Spleen (tissue), 7 donors: ENCODE data around the gene ASF1B.

Experiments
- POLR2A ChIP-seq, 3 donors: fragments of 450-650 bp; IDR thresholded peaks; one replicate each; pipeline ENCODE4 v1.5.1; 2017; ENCODE audit warnings: antibody characterized with exemption in 3 of 3, mild to moderate bottlenecking in 1 of 3
- POLR2AphosphoS5 ChIP-seq, 3 donors: sonication (generic); formaldehyde crosslinking; IDR thresholded peaks; one replicate each; pipeline ENCODE4 v1.5.1; 2017; ENCODE audit warnings: antibody characterized with exemption in 3 of 3
- TF ChIP-seq, protein P1 (sequence below), 11 experiments: fragments of 200-600 bp in 7 of 11; fragments of 450-650 bp in 4 of 11; sonication (generic) in 4 of 11; IDR thresholded peaks in 8 of 11; conservative IDR thresholded peaks in 3 of 11; 1 replicate in 7 of 11; 2 replicates in 4 of 11; pipeline versions ENCODE4 v1.4.0 to v1.8.0; 2016 to 2021; ENCODE audit warnings: antibody characterized with exemption in 11 of 11, inconsistent platforms in 4 of 11, mild to moderate bottlenecking in 1 of 11
- donor health status: DM: no; HTN: no; CAD: no; lungs with moderate emphysema.
- donor health status: DM: no; HTN: no; CAD: no.
- donor health status: DM: no; HTN: no; CAD: no.

DNA sequence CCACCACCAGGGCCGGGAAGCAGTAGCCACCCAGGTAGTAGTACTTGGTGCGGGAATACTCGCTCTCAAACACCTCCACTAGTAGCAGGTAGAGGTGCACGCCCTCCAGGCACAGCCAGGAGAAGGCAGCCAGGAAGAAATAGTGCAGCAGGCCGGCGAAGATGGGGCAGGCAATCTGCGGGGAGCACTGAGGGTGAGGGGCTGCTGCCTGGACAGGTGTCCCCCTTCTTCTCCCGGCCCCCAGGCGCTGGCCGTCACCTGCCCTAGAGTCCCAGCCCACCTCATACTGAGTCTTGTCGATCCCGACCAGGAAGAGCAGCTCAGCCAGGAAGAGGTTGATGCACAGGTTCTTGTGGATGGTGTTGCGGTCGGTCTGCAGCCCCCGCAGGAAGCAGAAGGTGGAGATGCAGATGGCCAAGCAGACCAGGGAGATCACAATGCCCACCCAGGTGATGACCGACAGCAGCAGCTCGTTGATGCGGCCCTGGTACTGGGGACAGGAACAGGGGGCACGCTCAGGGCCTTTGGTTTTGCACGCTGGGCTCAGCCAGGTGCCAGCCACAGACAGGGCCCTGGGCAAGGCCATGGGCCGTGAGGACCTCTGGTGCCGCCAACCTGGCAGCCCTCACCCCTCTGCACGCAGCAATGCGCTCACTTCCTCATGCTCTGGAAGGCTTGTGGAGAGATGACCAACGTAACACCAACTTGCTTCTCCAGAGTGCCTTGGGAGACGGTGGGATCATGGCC, 20.8 kb upstream of the ASF1B start:
- TF ChIP-seq, protein P1, sequence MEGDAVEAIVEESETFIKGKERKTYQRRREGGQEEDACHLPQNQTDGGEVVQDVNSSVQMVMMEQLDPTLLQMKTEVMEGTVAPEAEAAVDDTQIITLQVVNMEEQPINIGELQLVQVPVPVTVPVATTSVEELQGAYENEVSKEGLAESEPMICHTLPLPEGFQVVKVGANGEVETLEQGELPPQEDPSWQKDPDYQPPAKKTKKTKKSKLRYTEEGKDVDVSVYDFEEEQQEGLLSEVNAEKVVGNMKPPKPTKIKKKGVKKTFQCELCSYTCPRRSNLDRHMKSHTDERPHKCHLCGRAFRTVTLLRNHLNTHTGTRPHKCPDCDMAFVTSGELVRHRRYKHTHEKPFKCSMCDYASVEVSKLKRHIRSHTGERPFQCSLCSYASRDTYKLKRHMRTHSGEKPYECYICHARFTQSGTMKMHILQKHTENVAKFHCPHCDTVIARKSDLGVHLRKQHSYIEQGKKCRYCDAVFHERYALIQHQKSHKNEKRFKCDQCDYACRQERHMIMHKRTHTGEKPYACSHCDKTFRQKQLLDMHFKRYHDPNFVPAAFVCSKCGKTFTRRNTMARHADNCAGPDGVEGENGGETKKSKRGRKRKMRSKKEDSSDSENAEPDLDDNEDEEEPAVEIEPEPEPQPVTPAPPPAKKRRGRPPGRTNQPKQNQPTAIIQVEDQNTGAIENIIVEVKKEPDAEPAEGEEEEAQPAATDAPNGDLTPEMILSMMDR (IDR thresholded peaks at IDR 0.05 in 8 of 11, conservative IDR thresholded peaks at IDR 0.05 in 3 of 11) = no peak
- TF ChIP-seq POLR2A (IDR thresholded peaks at IDR 0.05) = no peak
- peak in 1 of 3 donors; percentile 8 for TF ChIP-seq POLR2AphosphoS5 (IDR thresholded peaks at IDR 0.05)
